K562 (cell line): ENCODE results near the gene RXRB. TPM values are rescaled to one million over a fixed set of nuclear protein-coding genes. Genes with fewer than 3 reads are reported as not detected.

Experiments used
- ATAC-seq: fragments of 200-7000 bp; cut with Tn5 transposase; 3 replicates; pipeline ENCODE4 v1.9.1; 2020; ENCODE audit warnings: moderate library complexity
- BruUV-seq: library from RNA; stranded (reverse); fragments of 400-500 nt; replicated peaks from 2 replicates; lab custom pipeline; 2021; lab: Mats Ljungman, UMichigan
- CTCF ChIA-PET: fragments of 300-600 bp; formaldehyde crosslinking; extraction: SDS; loops from one replicate; lab custom pipeline; 2021; ENCODE audit warnings: low intra/inter-chr PET ratio; lab: Yijun Ruan, JAX
- POLR2A ChIA-PET: fragments of 300-600, 350-650 bp; sonication (Branson Sonifier 250); formaldehyde crosslinking; extraction: SDS; loops from one replicate; lab custom pipeline; 2021; ENCODE audit warnings: antibody characterized with exemption, inconsistent platforms; lab: Yijun Ruan, JAX
- DNase-seq, 4 experiments: peaks; one replicate each; pipeline versions ENCODE4 v3.0.0 to v3.0.0-alpha.2; 2011 to 2018; ENCODE audit warnings: low spot score in 3 of 4, mixed read lengths in 3 of 4; ENCODE audit errors: extremely low read depth in 1 of 4
- FAIRE-seq: peaks from 2 replicates; lab custom pipeline; 2011; peaks lifted over from hg19 to GRCh38; lab: Jason Lieb, UNC
- H2AFZ ChIP-seq: 2 replicates; pipeline ENCODE4 v1.6.0; 2011; ENCODE audit warnings: low read depth, low read length, control low read depth, inconsistent platforms
- H3K27ac ChIP-seq: fragments of 200-600 bp; 3 replicates; pipeline ENCODE4 v1.8.0; 2011; ENCODE audit warnings: low read depth, mild to moderate bottlenecking, control low read depth, inconsistent platforms, low read length, moderate library complexity, mixed read lengths; ENCODE audit errors: extremely low read depth
- H3K27me3 ChIP-seq, 2 experiments: fragments of 300-600 bp in 1 of 2; 2 replicates in 1 of 2; 3 replicates in 1 of 2; pipeline versions ENCODE4 v1.6.0 to v1.8.0; 2011; ENCODE audit warnings: inconsistent platforms in 2 of 2, low read length in 2 of 2, mild to moderate bottlenecking in 1 of 2, mixed read lengths in 1 of 2, moderate library complexity in 1 of 2; ENCODE audit not compliant: control insufficient read depth in 2 of 2, insufficient read depth in 2 of 2
- H3K36me3 ChIP-seq: fragments of 300-600 bp; 3 replicates; pipeline ENCODE4 v1.8.0; 2011; ENCODE audit warnings: mild to moderate bottlenecking, low read length, inconsistent platforms; ENCODE audit not compliant: control insufficient read depth, insufficient read depth
- H3K4me1 ChIP-seq, 2 experiments: fragments of 200-600 bp in 1 of 2; replicated peaks in 1 of 2; 2 replicates in 1 of 2; 3 replicates in 1 of 2; pipeline versions ENCODE4 v1.5.1 to v1.8.0; 2011; ENCODE audit warnings: inconsistent platforms in 2 of 2, low read length in 2 of 2, mild to moderate bottlenecking in 1 of 2, mixed read lengths in 1 of 2, moderate library complexity in 1 of 2; ENCODE audit not compliant: control insufficient read depth in 2 of 2, insufficient read depth in 2 of 2
- H3K4me2 ChIP-seq: 2 replicates; pipeline ENCODE4 v1.6.1; 2011; ENCODE audit warnings: low read length, control low read depth, inconsistent platforms, mixed read lengths; ENCODE audit not compliant: insufficient read depth
- H3K4me3 ChIP-seq: fragments of 200-600 bp; sonication (generic), shearing (Covaris generic); 2 replicates; pipeline ENCODE4 v1.5.1; 2016; ENCODE audit warnings: control low read depth, inconsistent platforms
- H3K79me2 ChIP-seq: fragments of 200-600 bp; 3 replicates; pipeline ENCODE4 v1.8.0; 2011; ENCODE audit warnings: low read length, inconsistent platforms; ENCODE audit not compliant: control insufficient read depth, insufficient read depth
- H3K9ac ChIP-seq, 2 experiments: 2 replicates each; pipeline versions ENCODE4 v1.6.0 to v1.6.1; 2011; ENCODE audit warnings: low read depth in 2 of 2, low read length in 2 of 2, control low read depth in 1 of 2, inconsistent platforms in 1 of 2, mild to moderate bottlenecking in 1 of 2, mixed read lengths in 1 of 2; ENCODE audit not compliant: insufficient read depth in 1 of 2
- H3K9me1 ChIP-seq: one replicate; pipeline ENCODE4 v1.6.0; 2011; ENCODE audit warnings: inconsistent platforms, mild to moderate bottlenecking, low read length, moderate library complexity; ENCODE audit not compliant: control insufficient read depth, insufficient read depth
- H3K9me3 ChIP-seq: replicated peaks from 2 replicates; pipeline ENCODE4 v1.5.1; 2011; ENCODE audit warnings: low read depth, low read length, inconsistent platforms; ENCODE audit not compliant: control insufficient read depth, insufficient read depth
- H4K20me1 ChIP-seq: replicated peaks from 2 replicates; pipeline ENCODE4 v1.6.1; 2011; ENCODE audit warnings: low read length, inconsistent platforms, mixed read lengths; ENCODE audit not compliant: control insufficient read depth, insufficient read depth
- CBFB ChIP-seq: sonication (generic); formaldehyde crosslinking; IDR thresholded peaks from 2 replicates; pipeline ENCODE4 v1.4.0; 2020; ENCODE audit warnings: mild to moderate bottlenecking, missing genetic modification reagents
- NBN ChIP-seq: fragments of 450-650 bp; IDR thresholded peaks from 2 replicates; pipeline ENCODE4 v1.6.1; 2016; ENCODE audit warnings: low read depth, mild to moderate bottlenecking
- RAD21 ChIP-seq, 2 experiments: fragments of 250-450 bp in 1 of 2; fragments of 450-650 bp in 1 of 2; sonication (Bioruptor Pico) in 1 of 2; formaldehyde crosslinking in 1 of 2; IDR thresholded peaks in 1 of 2; conservative IDR thresholded peaks in 1 of 2; 2 replicates each; pipeline versions ENCODE4 v1.4.0 to v1.8.0; 2020 to 2022; ENCODE audit warnings: mild to moderate bottlenecking in 2 of 2, moderate library complexity in 1 of 2
- TRIM24 ChIP-seq, 2 experiments: fragments of 450-650 bp; IDR thresholded peaks; 2 replicates each; pipeline ENCODE4 v1.6.1; 2016
- WGBS: fragments of 100-300 bp; shearing (Covaris generic); methylation state at CpG from one replicate; pipeline ENCODE4 v1.1.6; 2016; ENCODE audit warnings: low coverage, mixed read lengths; ENCODE audit not compliant: insufficient coverage; ENCODE audit errors: missing lambda C conversion rate; 5-methylcytosine and 5-hydroxymethylcytosine counted together
- in situ Hi-C: fragments of 300-500 bp; cut with MboI; formaldehyde crosslinking; loops from 4 replicates; pipeline ENCODE4 v1.15.0; 2018; ENCODE audit warnings: inconsistent platforms, mixed read lengths
- intact Hi-C: fragments of 100-400 bp; cut with micrococcal nuclease; formaldehyde crosslinking; loops from 2 replicates; pipeline ENCODE4 v1.14.2; 2022
- polyA plus RNA-seq, 8 experiments: library from polyadenylated mRNA; depleted of rRNA in 4 of 8; stranded (reverse) in 5 of 8; unstranded in 3 of 8; fragments of >200 nt; fragmentation: Nextera tagmentation in 2 of 8; fragmentation: Illumina TruSeq in 1 of 8; extraction: Ambion mirVana in 2 of 8; extraction: Trizol in 1 of 8; gene quantifications; 2 replicates each; pipeline versions ENCODE4 v1.2.1 to v1.2.3, GENCODE V29; 2011 to 2014; ENCODE audit warnings: inconsistent platforms in 1 of 8, missing spikeins in 1 of 8
- total RNA-seq, 7 experiments: library from RNA; depleted of rRNA in 6 of 7; stranded (reverse); fragments of >200 nt in 6 of 7; fragmentation: Illumina TruSeq in 2 of 7; extraction: Trizol in 2 of 7; gene quantifications; 2 replicates each; pipeline versions ENCODE4 v1.2.1 to v1.2.3, GENCODE V29; 2011 to 2021; ENCODE audit warnings: low replicate concordance in 1 of 7
- TF ChIP-seq, protein P1 (sequence below), 2 experiments: fragments of 450-650 bp; formaldehyde crosslinking in 1 of 2; IDR thresholded peaks; 2 replicates each; pipeline versions ENCODE4 v1.4.0 to v1.6.1; 2014 to 2020; ENCODE audit warnings: mild to moderate bottlenecking in 2 of 2, borderline replicate concordance in 1 of 2, low read depth in 1 of 2

Gene RXRB
- total and polyA plus RNA-seq, 9 of the 15 experiments (the other 6 are each of a cell fraction or from before 2014, with no cell fraction given), result 0.76 to 35.5 (median 18.4) TPM

DNA sequence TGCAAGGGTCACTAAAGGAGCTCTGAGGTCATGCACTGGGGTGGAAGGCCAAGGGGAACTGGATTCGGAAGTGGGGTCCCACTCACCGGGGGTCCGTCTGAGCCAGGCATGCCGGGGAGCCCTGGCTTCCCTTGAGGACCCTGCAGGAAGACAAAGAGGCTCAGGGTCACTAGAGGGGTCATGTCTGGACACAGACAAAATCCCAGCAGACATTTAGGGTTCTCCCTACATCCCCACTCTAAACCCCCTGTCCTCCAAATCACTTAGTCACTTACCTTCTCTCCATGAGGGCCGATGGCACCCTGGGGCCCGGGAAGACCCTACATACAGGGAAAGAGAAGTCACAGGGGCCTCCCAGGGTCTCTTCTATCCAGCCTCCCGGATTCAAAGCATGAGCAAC lies 23.6 kb downstream of the RXRB start:
- Histone ChIP-seq H4K20me1 (no peaks in the 10 kb centered on the region; the same call in 1 of the 2 replicates), H3K9ac (no peak overlapping the region), H3K36me3 (no peaks in the 10 kb centered on the region), H3K27ac (no peak overlapping the region), H3K4me1 (no peaks in the 10 kb centered on the region), H3K27me3 (peaks cover 3 to 18% of the 10 kb centered on the region in 2 experiments; a peak in 4 of 5 replicates), H3K4me2 (no peak overlapping the region), H3K4me3 (no peak overlapping the region), H2AFZ (no peak overlapping the region), H3K9me3 (no peaks in the 10 kb centered on the region), H3K9me1 (no peaks in the 10 kb centered on the region), H3K79me2 (no peaks in the 10 kb centered on the region)
- DNase-seq (no peak), FAIRE-seq (no peak), ATAC-seq (no peak)
- TF ChIP-seq TRIM24 (IDR thresholded peaks at IDR 0.05), result no peak
- TF ChIP-seq NBN, result no peak
- 10% methylated on average over 7 of the region's 7 CpGs for WGBS
- no TSS peak for BruUV-seq
- POLR2A ChIA-PET, result no interaction called here
- in situ Hi-C loops (no loop called here), intact Hi-C loops (no loop called here)
- CTCF ChIA-PET, result no interaction called here

DNA sequence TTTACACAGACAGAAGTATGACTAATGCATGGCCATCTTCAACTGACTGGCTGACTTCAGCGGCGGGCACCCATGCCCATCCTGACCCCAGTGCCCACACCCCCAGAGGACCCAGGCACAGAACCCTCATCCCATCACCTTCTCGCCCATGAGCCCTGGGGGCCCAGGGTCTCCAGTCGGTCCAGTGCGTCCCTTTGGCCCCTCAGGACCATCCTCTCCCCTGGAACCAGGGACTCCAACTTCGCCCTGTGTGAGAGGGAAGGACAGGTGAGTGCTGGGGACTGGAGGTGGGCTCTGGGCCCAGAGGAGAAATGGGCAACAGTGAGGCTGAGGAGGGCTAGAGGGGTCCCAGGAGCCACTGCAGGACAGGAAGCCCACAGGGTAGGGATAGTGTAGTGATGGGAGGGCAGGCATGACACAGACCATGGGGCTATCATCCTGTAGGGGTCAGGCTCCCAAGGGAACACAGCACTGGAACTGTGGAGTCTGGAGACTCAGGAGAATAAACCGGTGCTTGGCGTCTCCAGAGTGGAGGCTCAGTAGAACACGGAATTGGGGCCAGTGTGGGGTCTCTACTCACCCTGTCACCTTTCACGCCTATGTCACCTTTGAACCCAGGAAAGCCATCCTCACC lies 24.9 kb downstream of the RXRB start:
- H3K27ac ChIP-seq, result no peak overlapping the region
- no TSS peak for BruUV-seq
- in situ Hi-C loops, result no loop called here
- H3K79me2 ChIP-seq, result no peaks in the 10 kb centered on the region
- ChIA-PET POLR2A (interaction anchor here (1.2 to 2.7 kb wide), 2 partner anchors 12 to 162 kb away, joined by 5 to 11 read pairs; no protein-coding TSS in a partner anchor), CTCF (interaction anchor here (1.7 kb wide), 1 partner anchor 73 kb away, joined by 9 read pairs; no protein-coding TSS in a partner anchor)
- intact Hi-C loops, result loop anchor here (2.0 kb wide), 1 partner anchor 53 kb away; no protein-coding TSS in a partner anchor
- ATAC-seq, result peak; percentile 65
- H4K20me1 ChIP-seq, result no peaks in the 10 kb centered on the region; the same call in 1 of the 2 replicates
- no peaks in the 10 kb centered on the region for H3K9me1 ChIP-seq
- H3K9me3 ChIP-seq, result no peaks in the 10 kb centered on the region
- no peaks in the 10 kb centered on the region for H3K36me3 ChIP-seq
- no peaks in the 10 kb centered on the region for H3K4me1 ChIP-seq
- no peak overlapping the region for H3K9ac ChIP-seq
- FAIRE-seq, result no peak
- H3K4me3 ChIP-seq, result no peak overlapping the region
- H3K4me2 ChIP-seq, result no peak overlapping the region
- peaks cover 3 to 18% of the 10 kb centered on the region in 2 experiments; a peak in 4 of 5 replicates for H3K27me3 ChIP-seq
- whole genome bisulfite sequencing, result 4% methylated on average over 10 of the region's 10 CpGs
- no peak for DNase-seq
- no peak overlapping the region for H2AFZ ChIP-seq
- TF ChIP-seq, protein P1, sequence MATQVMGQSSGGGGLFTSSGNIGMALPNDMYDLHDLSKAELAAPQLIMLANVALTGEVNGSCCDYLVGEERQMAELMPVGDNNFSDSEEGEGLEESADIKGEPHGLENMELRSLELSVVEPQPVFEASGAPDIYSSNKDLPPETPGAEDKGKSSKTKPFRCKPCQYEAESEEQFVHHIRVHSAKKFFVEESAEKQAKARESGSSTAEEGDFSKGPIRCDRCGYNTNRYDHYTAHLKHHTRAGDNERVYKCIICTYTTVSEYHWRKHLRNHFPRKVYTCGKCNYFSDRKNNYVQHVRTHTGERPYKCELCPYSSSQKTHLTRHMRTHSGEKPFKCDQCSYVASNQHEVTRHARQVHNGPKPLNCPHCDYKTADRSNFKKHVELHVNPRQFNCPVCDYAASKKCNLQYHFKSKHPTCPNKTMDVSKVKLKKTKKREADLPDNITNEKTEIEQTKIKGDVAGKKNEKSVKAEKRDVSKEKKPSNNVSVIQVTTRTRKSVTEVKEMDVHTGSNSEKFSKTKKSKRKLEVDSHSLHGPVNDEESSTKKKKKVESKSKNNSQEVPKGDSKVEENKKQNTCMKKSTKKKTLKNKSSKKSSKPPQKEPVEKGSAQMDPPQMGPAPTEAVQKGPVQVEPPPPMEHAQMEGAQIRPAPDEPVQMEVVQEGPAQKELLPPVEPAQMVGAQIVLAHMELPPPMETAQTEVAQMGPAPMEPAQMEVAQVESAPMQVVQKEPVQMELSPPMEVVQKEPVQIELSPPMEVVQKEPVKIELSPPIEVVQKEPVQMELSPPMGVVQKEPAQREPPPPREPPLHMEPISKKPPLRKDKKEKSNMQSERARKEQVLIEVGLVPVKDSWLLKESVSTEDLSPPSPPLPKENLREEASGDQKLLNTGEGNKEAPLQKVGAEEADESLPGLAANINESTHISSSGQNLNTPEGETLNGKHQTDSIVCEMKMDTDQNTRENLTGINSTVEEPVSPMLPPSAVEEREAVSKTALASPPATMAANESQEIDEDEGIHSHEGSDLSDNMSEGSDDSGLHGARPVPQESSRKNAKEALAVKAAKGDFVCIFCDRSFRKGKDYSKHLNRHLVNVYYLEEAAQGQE (IDR thresholded peaks at IDR 0.05; ENCODE audit: borderline replicate concordance), result peak; percentile 18; the same call in 1 of the 2 replicates
- TF ChIP-seq, protein P1 (CRISPR knock-in tag; IDR thresholded peaks at IDR 0.05; ENCODE audit: low read depth), result no peak
- TF ChIP-seq RAD21 (CRISPR knock-in tag; conservative IDR thresholded peaks at IDR 0.05 in 1 of 2, IDR thresholded peaks at IDR 0.05 in 1 of 2) (peak in 1 of 2 experiments; percentile 32; a peak in 1 of 4 replicates), CBFB (CRISPR knock-in tag) (no peak)
